Astrocyte (in vitro differentiated cells and primary cell): ENCODE measurements around the gene RASEF. TPM values are rescaled to one million over a fixed set of nuclear protein-coding genes. Genes with fewer than 3 reads are reported as not detected.

Experiments used
- DNase-seq: peaks from one replicate; pipeline ENCODE4 v3.0.0-alpha.2; 2010; ENCODE audit warnings: low read depth
- FAIRE-seq: peaks from 2 replicates; lab custom pipeline; 2011; peaks lifted over from hg19 to GRCh38; lab: Jason Lieb, UNC
- H2AFZ ChIP-seq: 2 replicates; pipeline ENCODE4 v1.6.0; 2012; ENCODE audit warnings: low read depth, low read length, inconsistent platforms
- H3K27ac ChIP-seq: 2 replicates; pipeline ENCODE4 v1.5.1; 2011; ENCODE audit warnings: low read depth, low read length, inconsistent platforms
- H3K27me3 ChIP-seq: 2 replicates; pipeline ENCODE4 v1.6.0; 2011; ENCODE audit warnings: low read length, inconsistent platforms; ENCODE audit not compliant: insufficient read depth
- H3K36me3 ChIP-seq: 2 replicates; pipeline ENCODE4 v1.5.1; 2011; ENCODE audit warnings: low read length, inconsistent platforms; ENCODE audit not compliant: insufficient read depth
- H3K4me1 ChIP-seq: 2 replicates; pipeline ENCODE4 v1.5.1; 2011; ENCODE audit warnings: low read length, inconsistent platforms; ENCODE audit not compliant: insufficient read depth
- H3K4me2 ChIP-seq: 2 replicates; pipeline ENCODE4 v1.6.0; 2012; ENCODE audit warnings: low read length, inconsistent platforms
- H3K4me3 ChIP-seq: 2 replicates; pipeline ENCODE4 v1.5.1; 2011; ENCODE audit warnings: low read depth, mild to moderate bottlenecking, low read length, inconsistent platforms; ENCODE audit not compliant: insufficient read depth
- H3K79me2 ChIP-seq: 2 replicates; pipeline ENCODE4 v1.6.0; 2012; ENCODE audit warnings: mild to moderate bottlenecking, low read length, inconsistent platforms; ENCODE audit not compliant: insufficient read depth
- H3K9ac ChIP-seq: 2 replicates; pipeline ENCODE4 v1.6.0; 2012; ENCODE audit warnings: mild to moderate bottlenecking, low read length, inconsistent platforms
- H3K9me3 ChIP-seq: 2 replicates; pipeline ENCODE4 v1.5.1; 2012; ENCODE audit warnings: low read depth, mild to moderate bottlenecking, low read length, inconsistent platforms; ENCODE audit not compliant: insufficient read depth
- H4K20me1 ChIP-seq: 2 replicates; pipeline ENCODE4 v1.6.0; 2012; ENCODE audit warnings: low read length, inconsistent platforms; ENCODE audit not compliant: insufficient read depth
- H3K27ac Mint-ChIP-seq: one replicate; pipeline ENCODE4 v1.8.0; 2021; ENCODE audit warnings: mild to moderate bottlenecking, mixed read lengths; ENCODE audit not compliant: unreplicated experiment
- H3K27me3 Mint-ChIP-seq: one replicate; pipeline ENCODE4 v1.8.0; 2021; ENCODE audit warnings: low read depth, mixed read lengths; ENCODE audit not compliant: unreplicated experiment
- H3K36me3 Mint-ChIP-seq: one replicate; pipeline ENCODE4 v1.8.0; 2021; ENCODE audit warnings: low read depth, mixed read lengths; ENCODE audit not compliant: unreplicated experiment
- H3K4me1 Mint-ChIP-seq: one replicate; pipeline ENCODE4 v1.8.0; 2021; ENCODE audit warnings: low read depth, mixed read lengths; ENCODE audit not compliant: unreplicated experiment
- H3K4me3 Mint-ChIP-seq: one replicate; pipeline ENCODE4 v1.8.0; 2021; ENCODE audit warnings: mild to moderate bottlenecking, moderate library complexity, mixed read lengths; ENCODE audit not compliant: unreplicated experiment
- H3K9me3 Mint-ChIP-seq: one replicate; pipeline ENCODE4 v1.8.0; 2021; ENCODE audit warnings: mild to moderate bottlenecking, mixed read lengths; ENCODE audit not compliant: unreplicated experiment
- CTCF ChIP-seq: IDR thresholded peaks from 2 replicates; pipeline ENCODE4 v1.5.1; 2011; ENCODE audit warnings: low read depth, mild to moderate bottlenecking, inconsistent platforms, low read length, moderate library complexity; ENCODE audit not compliant: insufficient read depth
- EZH2 ChIP-seq: IDR thresholded peaks from 2 replicates; pipeline ENCODE4 v1.6.1; 2012; ENCODE audit warnings: mild to moderate bottlenecking, low read length, inconsistent platforms; ENCODE audit not compliant: insufficient read depth
- total RNA-seq: library from RNA; stranded (reverse); gene quantifications from 2 replicates; pipeline ENCODE4 v1.2.1, GENCODE V29; 2021

Gene RASEF
- total RNA-seq, 1 donor from 2014 or later: 0.91 TPM

GRCh38 chr9:82930116-82930515 is 132.8 kb downstream of the RASEF start:
- FAIRE-seq (no peak), DNase-seq (peak; percentile 20)
- no peaks in the 10 kb centered on the region for H3K9me3 ChIP-seq
- no peaks in the 10 kb centered on the region for H3K36me3 ChIP-seq
- Mint-ChIP-seq H3K27me3 (no peaks in the 10 kb centered on the region), H3K27ac (no peak overlapping the region), H3K4me1 (peaks cover 7% of the 10 kb centered on the region), H3K36me3 (no peaks in the 10 kb centered on the region), H3K9me3 (no peaks in the 10 kb centered on the region), H3K4me3 (no peak overlapping the region)
- peaks cover 6% of the 10 kb centered on the region for H3K4me1 ChIP-seq
- no peak overlapping the region for H3K4me2 ChIP-seq
- no peak overlapping the region for H3K4me3 ChIP-seq
- H2AFZ ChIP-seq: no peak overlapping the region
- H3K27ac ChIP-seq: no peak overlapping the region
- TF ChIP-seq EZH2: no peak
- TF ChIP-seq CTCF: no peak
- no peaks in the 10 kb centered on the region for H4K20me1 ChIP-seq
- no peak overlapping the region for H3K9ac ChIP-seq
- no peaks in the 10 kb centered on the region for H3K27me3 ChIP-seq
- H3K79me2 ChIP-seq: no peaks in the 10 kb centered on the region
